Temporal lobe (tissue), 2 donors: ENCODE results near the gene CDS2. TPM values are rescaled to one million over a fixed set of nuclear protein-coding genes. Genes with fewer than 3 reads are reported as not detected.

Source experiments
- small RNA-seq: library from RNA; depleted of rRNA; stranded (forward); fragments of <200 nt; gene quantifications from one replicate; pipeline ENCODE3, GENCODE V24; 2014; ENCODE audit warnings: low replicate concordance
- total RNA-seq: library from RNA; depleted of rRNA; stranded (reverse); fragments of >200 nt; gene quantifications from one replicate; pipeline ENCODE4 v1.2.3, GENCODE V29; 2014

Gene CDS2
- total RNA-seq, 1 donor from 2014 or later: 54.3 TPM

Small RNA genes lying within 50 kb of the gene (small RNA-seq; reads per million reads assigned to genes)
- not detected for gene RF00019
- gene RF00568: not detected
- not detected for gene RNA5SP474

Other genes starting within 250 kb of the CDS2 start
- gene SLC23A2, start 125.5 kb upstream of the CDS2 start, total RNA-seq: 50.6 TPM
- 27.8 TPM for gene TMEM230, start 13.9 kb upstream of the CDS2 start, total RNA-seq
- 25.1 TPM for gene PCNA, start 7.0 kb upstream of the CDS2 start, total RNA-seq
- gene PROKR2, start 189.9 kb downstream of the CDS2 start, total RNA-seq: 9.3 TPM